Activated T-helper 17 cell treated with anti-CD3 and anti-CD28 coated beads, Interleukin-2, amount 50 U/mL, for 72 hours (primary cell): ENCODE results near the gene ME3. TPM values are rescaled to one million over a fixed set of nuclear protein-coding genes. Genes with fewer than 3 reads are reported as not detected.

Source experiments
- ATAC-seq: fragments of 150-1000 bp; cut with Tn5 transposase; replicated peaks from 2 replicates; pipeline ENCODE4 v1.10.0; 2021; ENCODE audit warnings: mild to moderate bottlenecking, moderate library complexity
- H3K27ac Mint-ChIP-seq: one replicate; pipeline ENCODE4 v1.8.0; 2022; ENCODE audit warnings: mixed read lengths
- H3K27me3 Mint-ChIP-seq: one replicate; pipeline ENCODE4 v1.8.0; 2022; ENCODE audit warnings: mixed read lengths
- H3K36me3 Mint-ChIP-seq: one replicate; pipeline ENCODE4 v1.8.0; 2022; ENCODE audit warnings: low read depth, mild to moderate bottlenecking, mixed read lengths
- H3K4me1 Mint-ChIP-seq: one replicate; pipeline ENCODE4 v1.8.0; 2022; ENCODE audit warnings: mixed read lengths
- H3K4me3 Mint-ChIP-seq: one replicate; pipeline ENCODE4 v1.8.0; 2022; ENCODE audit warnings: mild to moderate bottlenecking, mixed read lengths
- H3K9me3 Mint-ChIP-seq: one replicate; pipeline ENCODE4 v1.8.0; 2022; ENCODE audit warnings: mixed read lengths
- total RNA-seq, 2 donors: library from RNA; stranded (reverse); gene quantifications; one replicate each; pipeline ENCODE4 v1.2.3, GENCODE V29; 2022

The ME3 gene
- total RNA-seq, 2 donors from 2014 or later: 1.5 to 2.9 TPM

DNA sequence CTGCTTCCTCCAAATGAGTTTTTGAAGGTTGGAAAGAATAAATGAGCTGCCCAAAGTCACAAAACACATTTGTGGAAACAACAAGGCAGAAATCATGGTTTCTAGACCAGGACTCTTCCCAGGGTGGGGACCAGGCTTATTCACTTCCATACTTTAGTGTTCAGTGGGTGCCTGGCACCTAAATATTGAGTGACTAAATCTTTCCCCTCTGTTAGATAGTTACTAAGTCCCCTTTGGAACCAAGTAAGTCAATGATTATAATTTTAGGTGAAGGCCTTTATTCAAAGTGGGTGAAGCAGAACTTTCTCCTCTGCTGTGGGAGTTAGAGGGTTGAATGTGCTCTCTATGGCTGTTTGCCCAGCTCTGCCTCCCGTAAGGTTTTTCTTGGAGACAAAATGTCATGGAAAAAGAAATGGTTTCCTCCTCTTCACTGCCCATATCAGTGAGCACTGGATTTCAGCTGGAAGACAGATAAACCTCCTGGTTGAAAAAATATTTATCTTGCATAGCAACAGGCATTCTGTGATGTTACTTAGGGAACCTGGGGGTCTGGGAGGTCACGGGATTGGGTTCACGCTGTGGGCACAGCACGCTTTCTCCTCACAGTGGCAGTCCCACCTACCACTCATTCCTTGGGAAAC, 179.9 kb downstream of the ME3 start:
- H3K27ac Mint-ChIP-seq: no peak overlapping the region
- H3K27me3 Mint-ChIP-seq: no peaks in the 10 kb centered on the region
- H3K36me3 Mint-ChIP-seq: no peaks in the 10 kb centered on the region
- ATAC-seq: no peak
- H3K4me1 Mint-ChIP-seq: no peaks in the 10 kb centered on the region
- no peak overlapping the region for H3K4me3 Mint-ChIP-seq
- no peaks in the 10 kb centered on the region for H3K9me3 Mint-ChIP-seq

DNA sequence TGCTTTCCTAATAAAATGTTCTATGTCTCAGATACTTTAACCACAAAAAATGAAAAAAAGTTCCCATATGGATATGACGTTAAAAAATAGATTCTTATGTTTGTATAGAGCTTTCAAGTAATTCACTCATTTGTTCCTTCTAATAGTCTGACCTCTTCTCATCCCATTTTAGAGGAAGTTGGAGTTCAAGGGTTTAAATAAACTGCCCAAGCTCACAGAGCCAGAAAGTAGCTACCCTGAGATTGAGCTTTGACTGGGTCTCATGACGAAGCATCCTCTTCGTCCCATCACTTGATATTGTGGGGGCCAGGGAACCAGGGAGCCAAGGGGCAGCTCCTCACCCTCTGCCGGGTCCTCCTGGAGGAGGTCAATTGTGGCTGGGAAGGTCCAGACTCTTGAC, 181.4 kb downstream of the ME3 start:
- Mint-ChIP-seq H3K9me3 (no peaks in the 10 kb centered on the region), H3K4me3 (no peak overlapping the region), H3K27ac (no peak overlapping the region), H3K36me3 (no peaks in the 10 kb centered on the region), H3K27me3 (no peaks in the 10 kb centered on the region), H3K4me1 (no peaks in the 10 kb centered on the region)
- no peak for ATAC-seq

DNA sequence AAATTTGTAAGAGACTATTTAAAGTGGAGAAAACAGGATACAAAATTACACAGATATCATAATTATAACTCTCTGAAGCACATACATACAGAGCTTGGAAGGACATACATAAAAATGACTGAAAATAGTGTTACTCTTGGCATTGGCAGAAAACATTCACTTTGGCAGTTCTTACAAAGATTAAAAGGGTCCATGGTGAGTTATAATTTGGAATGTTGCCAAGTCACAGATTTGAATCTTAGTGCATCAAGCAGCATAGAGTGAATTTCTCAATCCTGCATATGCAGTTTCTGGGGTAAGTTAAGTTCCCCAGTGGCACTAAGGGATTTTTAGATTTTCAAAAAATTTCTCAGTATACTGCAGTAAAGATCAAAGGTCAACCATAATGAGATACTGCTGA, 181.8 kb downstream of the ME3 start:
- H3K27me3 Mint-ChIP-seq: no peaks in the 10 kb centered on the region
- no peak for ATAC-seq
- no peak overlapping the region for H3K27ac Mint-ChIP-seq
- no peaks in the 10 kb centered on the region for H3K4me1 Mint-ChIP-seq
- H3K9me3 Mint-ChIP-seq: no peaks in the 10 kb centered on the region
- H3K4me3 Mint-ChIP-seq: no peak overlapping the region
- no peaks in the 10 kb centered on the region for H3K36me3 Mint-ChIP-seq

DNA sequence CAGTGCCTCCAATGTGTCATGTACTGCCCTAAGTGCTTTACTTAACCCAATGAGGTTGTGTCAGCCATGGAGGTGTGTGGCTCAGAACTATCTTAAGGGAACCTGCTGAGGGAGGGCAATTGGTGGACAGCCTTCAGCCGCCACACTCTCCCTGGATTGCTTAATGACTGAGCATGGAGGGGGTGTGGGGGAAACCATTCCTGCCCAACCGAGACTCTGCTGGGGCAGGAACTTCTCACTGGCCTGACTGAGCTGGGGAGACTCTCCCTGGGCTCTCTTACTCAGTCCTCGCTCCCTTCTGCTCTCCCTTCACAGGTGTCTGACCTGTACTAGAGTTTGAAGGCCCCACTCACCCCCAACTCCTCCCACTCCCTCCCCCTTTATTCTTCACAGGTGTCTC, 183.0 kb downstream of the ME3 start:
- Mint-ChIP-seq H3K27me3 (no peaks in the 10 kb centered on the region), H3K4me1 (no peaks in the 10 kb centered on the region), H3K36me3 (no peaks in the 10 kb centered on the region), H3K9me3 (no peaks in the 10 kb centered on the region), H3K27ac (no peak overlapping the region), H3K4me3 (no peak overlapping the region)
- no peak for ATAC-seq

DNA sequence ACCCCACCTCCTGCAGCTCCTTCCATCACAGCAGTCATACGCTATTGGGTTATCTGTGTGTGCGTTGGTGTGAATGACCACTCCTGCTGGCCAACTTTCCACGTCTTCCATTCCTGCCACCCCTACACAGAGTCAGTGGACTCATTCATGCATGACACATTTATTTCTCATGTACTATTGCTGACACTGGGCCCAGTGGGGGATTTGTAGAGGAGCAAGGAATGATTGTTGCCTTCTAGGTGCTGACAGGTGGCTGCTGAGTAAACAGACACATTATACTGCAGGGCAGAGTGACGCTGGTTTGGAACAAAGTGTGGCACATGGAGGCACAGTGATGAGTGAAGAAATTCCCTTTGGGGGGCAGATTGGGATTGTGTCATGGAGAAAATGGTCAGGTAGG, 183.9 kb downstream of the ME3 start:
- Mint-ChIP-seq H3K4me3 (no peak overlapping the region), H3K4me1 (no peaks in the 10 kb centered on the region), H3K27me3 (no peaks in the 10 kb centered on the region), H3K36me3 (no peaks in the 10 kb centered on the region), H3K9me3 (no peaks in the 10 kb centered on the region), H3K27ac (no peak overlapping the region)
- no peak for ATAC-seq

DNA sequence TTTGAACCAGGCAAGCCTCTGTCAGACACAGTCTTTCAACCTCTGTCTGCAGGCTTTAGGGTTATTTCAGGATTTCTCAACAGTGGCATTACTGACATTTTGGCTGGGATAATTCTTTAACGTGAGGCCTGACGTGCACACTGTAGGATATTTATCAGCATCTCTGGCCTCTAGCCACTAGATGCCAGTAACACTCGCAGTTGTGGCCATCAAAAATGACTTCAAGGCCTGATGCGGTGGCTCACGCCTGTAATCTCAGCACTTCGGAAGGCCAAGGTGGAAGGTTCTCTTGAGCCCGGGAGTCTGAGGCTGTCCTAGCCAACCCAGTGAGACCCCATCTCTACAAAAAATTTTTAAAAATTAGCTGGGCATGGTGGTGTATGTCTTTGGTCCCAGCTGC, 184.7 kb downstream of the ME3 start:
- H3K9me3 Mint-ChIP-seq: no peaks in the 10 kb centered on the region
- no peak overlapping the region for H3K27ac Mint-ChIP-seq
- H3K4me3 Mint-ChIP-seq: no peak overlapping the region
- no peaks in the 10 kb centered on the region for H3K4me1 Mint-ChIP-seq
- no peaks in the 10 kb centered on the region for H3K27me3 Mint-ChIP-seq
- no peak for ATAC-seq
- H3K36me3 Mint-ChIP-seq: no peaks in the 10 kb centered on the region

DNA sequence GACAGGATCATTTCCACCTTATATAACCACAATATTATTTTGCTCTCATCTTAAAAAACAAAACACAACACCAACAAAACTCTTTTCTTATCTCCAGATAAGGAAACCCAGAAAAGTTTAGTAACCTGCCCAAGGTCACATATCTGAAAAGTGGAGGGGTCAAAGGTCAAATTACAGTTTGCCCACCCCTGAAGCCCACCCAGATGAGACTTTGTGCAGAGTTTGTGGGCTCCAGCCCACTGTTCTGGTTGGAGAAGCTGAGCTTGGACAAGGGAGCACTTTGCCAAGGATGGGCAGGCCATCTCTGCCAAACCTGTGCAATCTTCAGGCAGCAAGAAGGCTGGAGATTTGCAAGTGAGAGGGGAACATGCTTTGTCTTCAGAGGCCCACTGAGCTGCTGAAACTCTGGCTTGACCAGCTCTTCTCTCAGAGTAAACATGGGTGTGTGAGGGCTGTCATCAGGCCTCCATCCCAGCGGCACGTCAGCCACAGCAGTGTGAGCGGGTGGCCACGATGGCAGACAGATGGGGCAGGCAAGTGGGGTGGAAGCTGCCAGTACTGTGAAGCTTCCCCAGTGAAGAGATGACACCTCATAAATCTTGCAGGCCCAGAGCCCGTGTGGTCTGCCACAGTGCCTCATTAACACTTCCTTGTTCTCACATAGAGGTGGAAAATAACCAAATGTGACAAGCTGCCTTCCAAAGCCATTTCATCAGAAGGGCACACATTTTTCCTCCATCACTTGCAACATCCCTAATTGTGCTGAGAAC, 186.0 kb downstream of the ME3 start:
- Mint-ChIP-seq H3K4me3 (no peak overlapping the region), H3K27ac (no peak overlapping the region)
- ATAC-seq: no peak

DNA sequence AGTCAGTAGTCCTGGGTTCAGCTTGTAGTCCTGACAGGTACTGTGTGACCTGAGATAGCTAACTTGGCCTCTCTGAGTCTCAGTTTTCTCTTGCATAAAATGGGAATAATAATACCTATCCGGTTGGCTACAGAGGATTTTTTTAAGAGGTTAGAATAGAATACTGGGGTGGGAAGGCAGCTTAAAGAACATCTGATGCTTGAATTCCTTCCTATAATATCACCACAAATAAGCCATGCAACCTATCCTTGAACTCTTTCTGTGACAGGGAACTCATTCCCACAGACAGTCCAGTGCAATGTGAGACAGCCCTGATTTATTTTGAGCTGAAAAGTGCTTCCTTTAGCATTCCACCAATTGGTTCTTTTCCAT, 187.6 kb downstream of the ME3 start:
- Mint-ChIP-seq H3K27ac (no peak overlapping the region), H3K9me3 (no peaks in the 10 kb centered on the region), H3K36me3 (no peaks in the 10 kb centered on the region), H3K4me1 (no peaks in the 10 kb centered on the region), H3K4me3 (no peak overlapping the region), H3K27me3 (no peaks in the 10 kb centered on the region)
- ATAC-seq: no peak

More for the DNA sequence above, 186.0 kb downstream of the ME3 start:
- H3K4me1 Mint-ChIP-seq: no peaks in the 10 kb centered on the region
- no peaks in the 10 kb centered on the region for H3K36me3 Mint-ChIP-seq
- no peaks in the 10 kb centered on the region for H3K9me3 Mint-ChIP-seq
- no peaks in the 10 kb centered on the region for H3K27me3 Mint-ChIP-seq

DNA sequence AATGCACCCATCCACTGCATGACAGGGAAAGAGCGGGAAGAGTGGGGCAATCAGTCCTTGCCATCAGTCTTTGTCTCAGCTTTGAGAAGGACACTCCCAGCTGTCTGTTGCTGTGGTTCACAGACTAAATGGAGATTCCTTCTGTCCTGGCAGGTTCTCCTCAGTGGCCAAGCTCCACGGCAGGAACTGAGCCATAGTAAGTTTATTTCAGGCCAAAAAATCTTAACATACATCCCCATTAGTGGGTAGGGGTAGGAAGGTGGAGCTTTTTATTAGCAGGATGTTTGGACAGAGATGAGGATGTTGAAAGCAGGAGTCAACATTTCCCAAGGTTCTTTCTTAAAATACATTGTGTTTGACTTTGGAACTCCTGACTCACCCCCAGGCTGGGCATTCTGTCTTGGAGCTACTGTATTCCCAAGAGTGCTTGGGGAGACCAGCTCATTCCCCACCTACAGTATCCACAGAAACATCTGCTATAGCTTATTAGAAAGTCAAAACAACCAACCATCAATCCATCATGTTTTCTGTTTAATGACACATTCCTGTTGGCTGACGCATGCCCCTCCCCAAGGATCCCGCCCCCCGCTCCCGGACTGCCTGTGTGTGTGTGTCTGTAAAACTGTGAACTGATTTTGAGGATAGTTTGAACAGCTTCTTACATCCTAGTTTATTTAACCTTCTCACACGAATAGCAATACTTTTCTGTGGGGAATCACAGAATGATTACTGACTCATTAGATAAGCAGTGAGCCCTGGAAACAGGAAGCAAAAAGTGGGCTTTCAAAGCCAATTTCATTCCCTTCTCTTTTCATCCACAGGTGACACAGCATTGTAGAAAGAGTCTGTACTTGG, 188.2 kb downstream of the ME3 start:
- no peak for ATAC-seq
- Mint-ChIP-seq H3K4me1 (no peaks in the 10 kb centered on the region), H3K36me3 (no peaks in the 10 kb centered on the region), H3K4me3 (no peak overlapping the region), H3K27me3 (no peaks in the 10 kb centered on the region), H3K27ac (no peak overlapping the region), H3K9me3 (no peaks in the 10 kb centered on the region)

DNA sequence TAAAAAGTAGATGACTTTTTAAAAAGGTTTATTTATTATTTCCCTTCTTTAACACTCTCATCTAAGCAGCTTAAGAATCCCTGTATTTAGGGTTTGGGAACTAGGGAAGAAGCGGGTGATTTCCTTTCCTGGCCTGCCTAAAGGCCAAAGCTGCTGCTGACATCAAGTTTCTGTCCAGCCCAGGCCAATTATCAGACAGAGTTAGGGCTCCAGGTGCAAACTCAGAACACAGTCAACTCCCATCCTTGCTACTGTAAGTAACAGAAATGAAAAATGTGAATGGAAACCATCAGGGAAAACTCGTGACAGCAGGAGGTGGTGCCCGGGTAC, 188.8 kb downstream of the ME3 start:
- Mint-ChIP-seq H3K27ac (no peak overlapping the region), H3K4me3 (no peak overlapping the region), H3K9me3 (no peaks in the 10 kb centered on the region), H3K27me3 (no peaks in the 10 kb centered on the region), H3K4me1 (no peaks in the 10 kb centered on the region), H3K36me3 (no peaks in the 10 kb centered on the region)
- no peak for ATAC-seq

DNA sequence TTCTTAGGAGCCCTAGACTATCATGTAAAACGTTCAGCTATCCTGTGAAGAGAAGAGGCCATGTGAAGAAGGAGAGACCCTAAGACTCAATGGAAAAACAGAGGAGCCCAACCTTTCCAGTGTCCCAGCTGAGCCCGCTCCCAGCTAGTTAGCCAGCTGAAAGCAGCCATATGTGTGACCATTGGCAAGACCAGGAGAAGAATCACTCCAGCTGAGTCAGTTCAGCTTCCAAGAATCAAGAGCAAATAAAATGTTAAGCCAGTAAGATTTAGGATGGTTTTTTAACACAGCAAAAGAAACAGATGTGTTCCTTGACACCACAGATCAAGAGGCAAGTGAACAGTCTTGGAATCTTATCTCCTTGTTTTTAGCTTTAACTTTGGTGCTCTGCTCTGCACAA, 189.7 kb downstream of the ME3 start:
- no peak overlapping the region for H3K27ac Mint-ChIP-seq
- no peak overlapping the region for H3K4me3 Mint-ChIP-seq
- H3K4me1 Mint-ChIP-seq: no peaks in the 10 kb centered on the region
- H3K9me3 Mint-ChIP-seq: no peaks in the 10 kb centered on the region
- H3K36me3 Mint-ChIP-seq: no peaks in the 10 kb centered on the region
- H3K27me3 Mint-ChIP-seq: no peaks in the 10 kb centered on the region
- no peak for ATAC-seq

DNA sequence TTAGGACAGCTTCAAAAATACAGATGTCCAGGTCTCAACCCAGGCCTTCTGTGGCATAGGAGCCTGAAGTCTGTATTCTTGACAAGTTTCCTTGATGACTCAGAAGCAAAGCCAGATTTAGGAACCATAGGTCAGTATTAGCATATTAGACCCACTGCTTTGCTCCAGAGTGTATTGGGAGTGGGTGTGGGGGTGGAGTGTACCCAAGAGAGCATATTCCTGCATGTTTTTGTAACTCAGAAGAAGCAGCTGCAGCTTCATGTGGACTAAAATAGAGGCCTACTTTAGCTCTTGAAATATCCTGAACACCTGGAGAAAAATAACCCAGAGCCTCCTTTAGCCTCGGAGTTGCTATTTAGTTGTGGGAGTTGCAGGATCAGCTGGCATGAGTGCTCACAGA, 191.0 kb downstream of the ME3 start:
- Mint-ChIP-seq H3K36me3 (no peaks in the 10 kb centered on the region), H3K4me3 (no peak overlapping the region), H3K27ac (no peak overlapping the region), H3K27me3 (no peaks in the 10 kb centered on the region), H3K9me3 (no peaks in the 10 kb centered on the region), H3K4me1 (no peaks in the 10 kb centered on the region)
- ATAC-seq: no peak

DNA sequence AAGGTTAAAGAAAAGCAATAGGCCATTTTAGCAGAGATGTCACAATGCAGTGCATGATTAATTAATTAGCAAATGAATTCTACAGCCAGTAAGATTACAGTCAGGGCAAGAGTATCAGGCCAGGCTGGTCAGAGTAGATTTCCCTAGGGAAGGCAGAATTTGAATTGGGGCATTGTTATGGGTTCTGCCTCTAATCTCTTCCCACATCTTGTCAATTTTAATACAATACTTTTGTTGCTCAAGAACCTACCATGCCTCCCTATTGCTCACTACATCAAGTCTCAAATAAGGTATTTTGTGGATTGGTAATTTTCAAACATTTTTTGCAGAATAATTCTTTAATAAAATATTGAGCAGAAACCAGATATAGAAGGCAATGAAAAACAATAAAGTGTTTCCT, 194.1 kb downstream of the ME3 start:
- Mint-ChIP-seq H3K4me3 (no peak overlapping the region), H3K9me3 (no peaks in the 10 kb centered on the region), H3K27me3 (no peaks in the 10 kb centered on the region), H3K36me3 (no peaks in the 10 kb centered on the region), H3K4me1 (no peaks in the 10 kb centered on the region), H3K27ac (no peak overlapping the region)
- ATAC-seq: no peak

DNA sequence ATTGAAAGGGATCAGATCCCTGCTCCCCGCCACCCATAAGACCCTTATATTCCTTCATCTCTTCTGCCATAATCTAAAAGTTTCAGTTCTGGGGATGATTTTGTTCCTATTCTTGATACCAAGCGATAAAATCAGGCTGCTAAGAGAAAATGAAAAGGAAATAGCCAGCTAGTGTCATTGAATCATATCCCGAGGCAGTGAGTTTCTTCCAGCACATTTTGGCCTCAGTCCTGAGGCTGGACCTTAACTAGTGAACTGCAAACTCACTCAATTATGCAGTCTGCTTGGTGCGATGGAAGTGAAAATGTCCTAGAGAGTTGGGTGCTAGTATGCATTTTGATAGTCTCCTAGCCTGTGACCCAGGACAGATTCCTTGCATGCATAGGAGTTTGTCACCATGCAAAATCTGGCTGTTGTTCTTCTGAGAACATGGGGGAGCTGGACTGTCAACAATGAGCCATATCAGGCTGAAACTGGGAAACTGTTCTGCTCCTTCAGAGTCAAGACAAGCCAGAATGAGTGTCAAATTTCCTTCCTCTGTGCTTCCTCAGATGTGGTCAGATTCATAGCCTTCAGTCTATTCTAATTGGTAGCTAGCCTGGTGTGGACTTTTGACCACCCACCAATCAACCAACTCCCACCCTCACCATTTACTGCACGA, 194.8 kb downstream of the ME3 start:
- Mint-ChIP-seq H3K27ac (no peak overlapping the region), H3K36me3 (no peaks in the 10 kb centered on the region), H3K9me3 (no peaks in the 10 kb centered on the region), H3K27me3 (no peaks in the 10 kb centered on the region), H3K4me1 (no peaks in the 10 kb centered on the region), H3K4me3 (no peak overlapping the region)
- ATAC-seq: peak; percentile 46
